ENCODE measurements around the gene POU1F1. TPM values are rescaled to one million over a fixed set of nuclear protein-coding genes. Genes with fewer than 3 reads are reported as not detected.
"Not testable (repeated sequence)": the region's sequence is repeated elsewhere in the genome, so short reads cannot be mapped to it uniquely, and the experiment has no call there.

POU1F1 gene
- total RNA-seq, 1 donor from 2014 or later = not detected

DNA sequence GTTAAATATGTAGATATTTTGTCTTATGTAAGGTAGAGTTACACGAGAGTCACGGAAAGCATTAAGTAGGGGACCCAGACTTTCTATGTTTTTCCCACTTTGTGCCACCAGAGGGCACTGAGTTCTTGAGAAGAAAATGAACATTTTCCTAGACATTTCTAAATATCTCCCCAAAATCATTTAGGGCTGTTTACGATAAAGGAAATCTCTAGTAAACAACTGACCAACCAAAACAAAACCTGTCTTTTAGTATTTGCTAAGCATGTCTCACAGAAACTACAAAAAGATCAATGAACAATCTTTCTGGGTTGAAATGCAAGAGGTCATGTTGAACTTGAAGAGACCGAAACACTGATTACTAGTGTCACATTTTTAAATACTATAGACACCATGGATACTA is 16.1 kb downstream of the POU1F1 start:
- intact Hi-C loops (cut with micrococcal nuclease) = loop anchor here (1.0 to 5.0 kb wide), 6 partner anchors 11 to 920 kb away; partner anchors contain the start of gene CHMP2B

GRCh38 chr3:87250009-87250408 is 26.4 kb downstream of the POU1F1 start:
- intact Hi-C loops (cut with micrococcal nuclease) = no loop called here

DNA sequence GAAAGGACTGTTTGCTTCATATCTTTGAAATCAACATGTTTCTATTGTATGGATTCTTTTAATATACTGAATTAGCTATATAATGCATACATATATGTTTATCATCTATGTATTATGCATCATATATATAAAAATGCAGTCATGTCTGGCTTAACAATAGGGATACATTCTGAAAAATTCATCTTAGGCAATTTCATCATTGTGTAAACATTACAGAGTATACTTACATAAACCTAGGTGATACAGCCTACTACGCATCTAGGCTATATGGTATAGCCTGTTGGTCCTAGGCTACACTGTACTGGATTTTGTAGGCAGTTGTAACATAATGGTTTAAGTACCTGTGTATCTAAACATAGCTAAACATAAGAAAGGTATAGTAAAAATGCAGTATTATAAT is 27.6 kb downstream of the POU1F1 start:
- intact Hi-C loops (cut with micrococcal nuclease) = no loop called here

DNA sequence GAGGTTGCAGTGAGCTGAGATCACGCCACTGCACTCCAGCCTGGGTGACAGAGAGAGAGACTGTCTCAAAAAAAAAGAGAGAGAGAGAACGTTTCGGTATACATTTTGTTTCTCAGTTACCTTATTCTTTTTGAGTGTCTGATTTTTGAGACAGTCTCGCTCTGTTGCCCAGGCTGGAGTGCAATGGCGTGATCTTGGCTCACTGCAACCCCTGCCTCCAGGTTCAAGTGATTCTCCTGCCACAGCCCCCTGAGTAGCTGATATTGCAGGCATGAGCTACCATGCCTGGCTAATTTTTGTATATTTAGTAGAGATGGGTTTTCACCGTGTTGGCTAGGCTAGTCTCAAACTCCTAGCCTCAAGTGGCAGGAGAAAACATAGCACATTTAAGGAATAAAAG is 28.2 kb downstream of the POU1F1 start:
- intact Hi-C loops (cut with micrococcal nuclease) = not testable (repeated sequence)

- intact Hi-C loops (cut with micrococcal nuclease) = no loop called here
Measured at GRCh38 chr3:87247430-87247773, 29.0 kb downstream of the POU1F1 start.

- intact Hi-C loops (cut with micrococcal nuclease) = no loop called here
Measured at GRCh38 chr3:87246662-87247429, 29.5 kb downstream of the POU1F1 start.

DNA sequence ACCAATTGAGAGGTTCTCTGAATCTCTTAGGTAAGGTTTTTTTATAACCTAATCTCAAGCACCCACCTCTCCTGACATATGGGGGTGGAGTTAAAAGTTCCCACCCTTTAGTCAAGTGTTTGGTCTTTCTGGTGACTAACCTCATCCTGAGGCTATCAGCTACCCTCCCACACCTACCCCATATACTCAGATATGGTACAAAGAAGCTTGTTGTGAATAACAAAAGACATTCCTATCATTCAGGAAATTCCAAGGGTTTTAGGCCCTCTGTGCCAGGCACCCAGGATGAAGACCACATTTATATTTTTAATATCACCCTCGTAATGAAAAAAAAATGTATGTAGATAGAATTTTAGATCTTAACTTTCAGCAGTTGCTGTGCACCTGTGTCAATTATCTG is 40.3 kb downstream of the POU1F1 start:
- intact Hi-C loops (cut with micrococcal nuclease) = no loop called here

DNA sequence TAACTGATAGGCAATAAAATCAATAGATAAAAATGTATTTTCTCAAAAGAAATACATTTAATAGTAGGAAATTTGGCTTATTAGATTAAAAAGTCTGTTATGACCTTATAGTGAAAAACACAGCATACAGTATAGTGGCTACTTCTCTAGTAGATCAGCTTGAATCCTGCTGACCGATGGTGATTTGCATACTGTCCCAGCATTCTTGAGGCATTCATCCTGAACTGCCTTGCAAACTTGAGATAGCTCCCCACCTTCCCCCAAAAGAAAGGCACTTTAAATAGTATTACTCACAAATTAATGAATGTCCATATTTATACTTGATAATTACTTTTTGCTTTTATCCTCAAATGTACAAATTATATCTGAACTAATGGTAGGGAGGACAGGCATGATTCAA is 42.6 kb downstream of the POU1F1 start:
- intact Hi-C loops (cut with micrococcal nuclease) = no loop called here

DNA sequence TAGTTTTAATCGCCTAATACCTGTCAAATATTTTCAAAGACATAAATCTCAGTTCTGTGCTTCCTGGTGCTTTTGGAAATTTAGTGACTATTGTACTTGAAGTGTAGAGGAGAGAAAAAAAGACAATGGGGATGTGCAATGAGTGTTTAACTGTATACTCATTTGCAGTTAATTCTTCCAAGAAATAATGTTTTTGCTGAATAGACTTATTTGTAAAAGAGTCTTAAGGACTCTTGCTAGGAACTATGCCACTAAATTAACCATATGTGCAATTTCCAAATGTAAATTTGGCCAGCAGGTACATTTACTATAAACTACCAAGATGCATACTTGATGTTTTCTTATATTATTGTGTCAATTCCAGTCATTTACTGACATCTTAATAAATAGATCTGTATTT is 47.3 kb downstream of the POU1F1 start:
- intact Hi-C loops (cut with micrococcal nuclease) = loop anchor here (5.0 kb wide), 2 partner anchors 142 to 803 kb away; no protein-coding TSS in a partner anchor

GRCh38 chr3:87228316-87228715 is 48.1 kb downstream of the POU1F1 start:
- intact Hi-C loops (cut with micrococcal nuclease) = loop anchor here (5.0 kb wide), 2 partner anchors 141 to 804 kb away; no protein-coding TSS in a partner anchor

GRCh38 chr3:87227835-87228144 is 48.6 kb downstream of the POU1F1 start:
- intact Hi-C loops (cut with micrococcal nuclease) = loop anchor here (1.0 to 5.0 kb wide), 5 partner anchors 33 to 922 kb away; partner anchors contain the start of genes C3orf38, CGGBP1 and ZNF654

- intact Hi-C loops (cut with micrococcal nuclease) = loop anchor here (1.0 to 5.0 kb wide), 5 partner anchors 34 to 922 kb away; partner anchors contain the start of genes C3orf38, CGGBP1 and ZNF654
Measured at GRCh38 chr3:87227104-87227834, 49.1 kb downstream of the POU1F1 start, which contains the start of gene CHMP2B. Gene CHMP2B (plus strand): TSS chr3:87227309. CDS start chr3:87227523, 214 bp downstream.

- intact Hi-C loops (cut with micrococcal nuclease) = loop anchor here (2.0 to 5.0 kb wide), 3 partner anchors 35 to 807 kb away; no protein-coding TSS in a partner anchor
Measured at GRCh38 chr3:87225659-87226058, 50.7 kb downstream of the POU1F1 start.

GRCh38 chr3:87219611-87220010 is 56.8 kb downstream of the POU1F1 start:
- intact Hi-C loops (cut with micrococcal nuclease) = no loop called here

DNA sequence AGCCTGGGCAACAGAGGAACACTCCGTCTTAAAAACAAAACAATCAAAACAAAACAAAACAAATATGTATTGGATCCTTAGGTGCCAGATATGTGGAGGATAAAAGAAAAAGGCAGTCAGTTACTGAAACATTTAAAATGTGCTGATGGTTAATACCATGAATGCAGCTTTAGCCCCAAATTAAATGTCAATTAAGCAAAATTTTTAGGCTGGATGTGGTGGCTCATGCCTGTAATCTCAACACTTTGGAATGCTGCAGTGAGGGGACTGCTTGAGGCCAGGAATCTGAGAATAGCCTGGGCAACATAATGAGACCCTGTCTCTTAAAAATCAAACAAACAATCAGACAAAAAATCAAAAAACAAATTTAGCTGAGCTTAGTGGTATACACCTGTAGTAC is 57.8 kb downstream of the POU1F1 start:
- intact Hi-C loops (cut with micrococcal nuclease) = no loop called here

Other genes starting within 250 kb of the POU1F1 start
- gene CHMP2B, start 49.3 kb downstream of the POU1F1 start, total RNA-seq = 24.0 and 26.6 TPM in 2 replicates

Data from T-helper 1 cell treated with Interleukin-12 subunit alpha and Interleukin-12 subunit beta and Interleukin-4 antibody, amounts not matched to agents 30 ng/mL and 1 ng/mL, for 36 hours (primary cell).